Measurements from ENCODE around the gene C19orf44.
"Not testable (repeated sequence)": the region's sequence is repeated elsewhere in the genome, so short reads cannot be mapped to it uniquely, and the experiment has no call there.

The C19orf44 gene

DNA sequence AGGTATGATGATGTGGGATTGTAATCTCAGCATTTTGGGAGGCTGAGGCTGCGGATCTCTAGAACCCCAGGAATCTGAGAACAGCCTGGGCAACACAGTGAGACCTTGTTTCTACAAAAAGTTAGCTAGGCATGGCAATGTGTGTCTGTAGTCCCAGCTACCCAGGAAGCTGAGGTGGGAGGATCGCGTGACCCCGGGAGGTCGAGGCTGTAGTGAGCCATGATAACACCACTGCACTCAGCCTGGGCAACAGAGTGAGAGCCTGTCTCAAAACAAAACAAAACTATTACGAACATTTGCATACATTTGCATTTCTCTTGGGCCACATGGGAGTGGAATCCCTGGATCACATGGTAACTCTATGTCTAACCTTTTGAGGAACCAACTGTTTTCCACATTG is 1.6 kb downstream of the C19orf44 start:
- H3K14ac ChIP-seq (ENCODE audit: low read length in 2 of 2): no peak overlapping the region
- no peak overlapping the region for H3K9ac ChIP-seq (ENCODE audit: low read length)
- H3K27ac ChIP-seq (ENCODE audit: low read length, poor library complexity, severe bottlenecking): no peak overlapping the region
- no peaks in the 10 kb centered on the region for H3K27me3 ChIP-seq (ENCODE audit: control insufficient read depth in 1 of 2, insufficient read depth in 1 of 2, low read length in 2 of 2)
- no peak for DNase-seq
- no peak overlapping the region for H2BK15ac ChIP-seq (ENCODE audit: low read depth, poor library complexity, severe bottlenecking)
- H2BK12ac ChIP-seq (ENCODE audit: low read length in 2 of 2): peak overlapping the region in 1 of 2 experiments; percentile 60
- H2BK5ac ChIP-seq (ENCODE audit: low read depth, low read length, poor library complexity, severe bottlenecking): no peak overlapping the region
- no peak overlapping the region for H3K4me2 ChIP-seq (ENCODE audit: low read length, poor library complexity, severe bottlenecking)
- H2AFZ ChIP-seq (ENCODE audit: low read depth, low read length): no peak overlapping the region
- no peaks in the 10 kb centered on the region for H3K9me3 ChIP-seq (ENCODE audit: control insufficient read depth, low read length)
- no peak overlapping the region for H3K4ac ChIP-seq (ENCODE audit: low read depth in 1 of 2, low read length in 2 of 2)
- WGBS: 99% methylated on average over 6 of the region's 6 CpGs
- peaks cover 10% of the 10 kb centered on the region for H3K79me1 ChIP-seq (replicated peaks; ENCODE audit: low read length, poor library complexity, severe bottlenecking)
- no peak overlapping the region for H3K23ac ChIP-seq (ENCODE audit: low read length in 2 of 2)
- H3K36me3 ChIP-seq (ENCODE audit: control insufficient read depth in 1 of 2, insufficient read depth in 2 of 2, low read depth in 1 of 2, low read length in 2 of 2): peaks cover 11 to 18% of the 10 kb centered on the region in 2 experiments
- H3K18ac ChIP-seq (ENCODE audit: low read depth in 1 of 2, low read length in 2 of 2): no peak overlapping the region
- no peak overlapping the region for H4K8ac ChIP-seq (ENCODE audit: low read length)
- H4K91ac ChIP-seq (ENCODE audit: low read length): peak overlapping the region; percentile 25
- no peak overlapping the region for H3K4me3 ChIP-seq (ENCODE audit: insufficient read depth in 1 of 2, low read depth in 1 of 2, low read length in 2 of 2)
- no peak overlapping the region for H2BK120ac ChIP-seq (ENCODE audit: low read depth, low read length)
- H2AK5ac ChIP-seq (ENCODE audit: low read length, severe bottlenecking): peak overlapping the region; percentile 47
- peaks cover 9% of the 10 kb centered on the region for H3K4me1 ChIP-seq (ENCODE audit: control insufficient read depth, insufficient read depth, low read depth, low read length)

DNA sequence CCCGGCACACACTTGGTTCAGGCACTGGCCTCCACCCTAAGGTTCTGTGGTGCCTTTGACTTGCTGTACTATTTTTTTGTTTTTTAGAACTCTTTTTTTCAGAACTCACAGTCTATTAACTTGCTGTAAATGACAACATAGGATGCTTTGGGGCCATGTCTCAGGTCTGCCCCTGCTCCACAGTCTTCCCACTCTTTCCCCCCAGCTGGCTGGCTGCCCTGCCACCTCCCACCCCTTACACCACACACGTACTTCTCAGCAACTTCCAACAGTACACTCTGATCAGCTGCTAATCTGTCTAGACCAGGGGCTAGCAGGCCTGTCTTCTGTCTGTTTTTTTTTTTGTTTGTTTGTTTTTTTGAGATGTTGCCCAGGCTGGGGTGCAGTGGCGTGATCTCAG is 8.1 kb downstream of the C19orf44 start:
- Histone ChIP-seq H2AK5ac (ENCODE audit: low read length, severe bottlenecking) (no peak overlapping the region), H3K79me1 (replicated peaks; ENCODE audit: low read length, poor library complexity, severe bottlenecking) (peaks cover 17% of the 10 kb centered on the region), H3K23ac (ENCODE audit: low read length in 2 of 2) (no peak overlapping the region), H3K27ac (ENCODE audit: low read length, poor library complexity, severe bottlenecking) (no peak overlapping the region), H3K14ac (ENCODE audit: low read length in 2 of 2) (no peak overlapping the region), H3K18ac (ENCODE audit: low read depth in 1 of 2, low read length in 2 of 2) (no peak overlapping the region), H4K91ac (ENCODE audit: low read length) (no peak overlapping the region), H3K9me3 (ENCODE audit: control insufficient read depth, low read length) (no peaks in the 10 kb centered on the region), H3K9ac (ENCODE audit: low read length) (no peak overlapping the region), H2BK5ac (ENCODE audit: low read depth, low read length, poor library complexity, severe bottlenecking) (no peak overlapping the region), H3K4ac (ENCODE audit: low read depth in 1 of 2, low read length in 2 of 2) (no peak overlapping the region), H3K36me3 (ENCODE audit: control insufficient read depth in 1 of 2, insufficient read depth in 2 of 2, low read depth in 1 of 2, low read length in 2 of 2) (peaks cover 45 to 50% of the 10 kb centered on the region in 2 experiments), H2BK12ac (ENCODE audit: low read length in 2 of 2) (no peak overlapping the region), H3K4me2 (ENCODE audit: low read length, poor library complexity, severe bottlenecking) (no peak overlapping the region), H3K4me3 (ENCODE audit: insufficient read depth in 1 of 2, low read depth in 1 of 2, low read length in 2 of 2) (no peak overlapping the region), H2BK120ac (ENCODE audit: low read depth, low read length) (no peak overlapping the region), H2AFZ (ENCODE audit: low read depth, low read length) (no peak overlapping the region), H3K27me3 (ENCODE audit: control insufficient read depth in 1 of 2, insufficient read depth in 1 of 2, low read length in 2 of 2) (no peaks in the 10 kb centered on the region), H3K4me1 (ENCODE audit: control insufficient read depth, insufficient read depth, low read depth, low read length) (peaks cover 2% of the 10 kb centered on the region), H2BK15ac (ENCODE audit: low read depth, poor library complexity, severe bottlenecking) (no peak overlapping the region), H4K8ac (ENCODE audit: low read length) (no peak overlapping the region)
- no peak for DNase-seq
- 96% methylated on average over 3 of the region's 3 CpGs for whole genome bisulfite sequencing

GRCh38 chr19:16506161-16506560 is 10.0 kb downstream of the C19orf44 start:
- not testable (repeated sequence) for H3K4me1 ChIP-seq (ENCODE audit: control insufficient read depth, insufficient read depth, low read depth, low read length); H4K8ac ChIP-seq (ENCODE audit: low read length); H2AK5ac ChIP-seq (ENCODE audit: low read length, severe bottlenecking); H2BK5ac ChIP-seq (ENCODE audit: low read depth, low read length, poor library complexity, severe bottlenecking); H3K9me3 ChIP-seq (ENCODE audit: control insufficient read depth, low read length); H3K23ac ChIP-seq (ENCODE audit: low read length in 2 of 2); H3K9ac ChIP-seq (ENCODE audit: low read length); H4K91ac ChIP-seq (ENCODE audit: low read length); H3K4me3 ChIP-seq (ENCODE audit: insufficient read depth in 1 of 2, low read depth in 1 of 2, low read length in 2 of 2); H2BK12ac ChIP-seq (ENCODE audit: low read length in 2 of 2); H3K4me2 ChIP-seq (ENCODE audit: low read length, poor library complexity, severe bottlenecking); H3K27ac ChIP-seq (ENCODE audit: low read length, poor library complexity, severe bottlenecking); H3K14ac ChIP-seq (ENCODE audit: low read length in 2 of 2); H2BK15ac ChIP-seq (ENCODE audit: low read depth, poor library complexity, severe bottlenecking); H2BK120ac ChIP-seq (ENCODE audit: low read depth, low read length); DNase-seq; H3K27me3 ChIP-seq (ENCODE audit: control insufficient read depth in 1 of 2, insufficient read depth in 1 of 2, low read length in 2 of 2); H2AFZ ChIP-seq (ENCODE audit: low read depth, low read length); H3K18ac ChIP-seq (ENCODE audit: low read depth in 1 of 2, low read length in 2 of 2); H3K4ac ChIP-seq (ENCODE audit: low read depth in 1 of 2, low read length in 2 of 2)
- WGBS: 92% methylated on average over 11 of the region's 11 CpGs
- Histone ChIP-seq H3K36me3 (ENCODE audit: control insufficient read depth in 1 of 2, insufficient read depth in 2 of 2, low read depth in 1 of 2, low read length in 2 of 2) (peaks cover 52 to 56% of the 10 kb centered on the region in 2 experiments), H3K79me1 (replicated peaks; ENCODE audit: low read length, poor library complexity, severe bottlenecking) (peaks cover 19% of the 10 kb centered on the region)

DNA sequence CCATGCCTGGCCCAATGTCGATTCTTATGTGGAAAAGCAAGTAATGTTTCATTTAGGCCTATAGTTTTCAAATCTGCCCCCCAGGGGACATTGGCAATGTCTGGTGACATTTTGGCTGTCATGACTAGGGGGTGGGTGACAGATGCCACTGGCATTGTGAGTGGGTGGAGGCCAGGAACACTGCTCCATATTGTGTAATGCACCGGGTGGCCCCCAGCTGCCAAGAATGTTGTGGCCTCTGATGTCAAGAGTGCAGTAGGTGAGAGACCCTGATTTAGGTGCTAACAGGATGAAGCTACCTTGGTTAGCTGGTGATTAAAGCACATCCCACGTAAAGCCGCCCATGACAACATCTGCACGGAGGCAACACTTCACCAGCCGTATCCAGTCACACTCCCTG is 10.8 kb downstream of the C19orf44 start:
- no peak overlapping the region for H3K14ac ChIP-seq (ENCODE audit: low read length in 2 of 2)
- no peak overlapping the region for H4K91ac ChIP-seq (ENCODE audit: low read length)
- H3K4ac ChIP-seq (ENCODE audit: low read depth in 1 of 2, low read length in 2 of 2): no peak overlapping the region
- no peak overlapping the region for H3K4me2 ChIP-seq (ENCODE audit: low read length, poor library complexity, severe bottlenecking)
- no peak overlapping the region for H3K23ac ChIP-seq (ENCODE audit: low read length in 2 of 2)
- no peak overlapping the region for H3K9ac ChIP-seq (ENCODE audit: low read length)
- no peak overlapping the region for H3K4me3 ChIP-seq (ENCODE audit: insufficient read depth in 1 of 2, low read depth in 1 of 2, low read length in 2 of 2)
- DNase-seq: no peak
- H3K9me3 ChIP-seq (ENCODE audit: control insufficient read depth, low read length): no peaks in the 10 kb centered on the region
- no peak overlapping the region for H3K18ac ChIP-seq (ENCODE audit: low read depth in 1 of 2, low read length in 2 of 2)
- no peak overlapping the region for H2BK5ac ChIP-seq (ENCODE audit: low read depth, low read length, poor library complexity, severe bottlenecking)
- WGBS: 99% methylated on average over 5 of the region's 6 CpGs
- no peak overlapping the region for H3K27ac ChIP-seq (ENCODE audit: low read length, poor library complexity, severe bottlenecking)
- no peak overlapping the region for H2BK12ac ChIP-seq (ENCODE audit: low read length in 2 of 2)
- H2AK5ac ChIP-seq (ENCODE audit: low read length, severe bottlenecking): no peak overlapping the region
- H2BK15ac ChIP-seq (ENCODE audit: low read depth, poor library complexity, severe bottlenecking): no peak overlapping the region
- H3K4me1 ChIP-seq (ENCODE audit: control insufficient read depth, insufficient read depth, low read depth, low read length): peaks cover 2% of the 10 kb centered on the region
- no peak overlapping the region for H2BK120ac ChIP-seq (ENCODE audit: low read depth, low read length)
- peaks cover 18% of the 10 kb centered on the region for H3K79me1 ChIP-seq (replicated peaks; ENCODE audit: low read length, poor library complexity, severe bottlenecking)
- peaks cover 48 to 58% of the 10 kb centered on the region in 2 experiments for H3K36me3 ChIP-seq (ENCODE audit: control insufficient read depth in 1 of 2, insufficient read depth in 2 of 2, low read depth in 1 of 2, low read length in 2 of 2)
- no peak overlapping the region for H4K8ac ChIP-seq (ENCODE audit: low read length)
- no peaks in the 10 kb centered on the region for H3K27me3 ChIP-seq (ENCODE audit: control insufficient read depth in 1 of 2, insufficient read depth in 1 of 2, low read length in 2 of 2)
- H2AFZ ChIP-seq (ENCODE audit: low read depth, low read length): no peak overlapping the region
